ENCODE results near the gene RTP3.
"Not testable (repeated sequence)": the region's sequence is repeated elsewhere in the genome, so short reads cannot be mapped to it uniquely, and the experiment has no call there.

The RTP3 gene

GRCh38 chr3:46519952-46520351, 22.2 kb downstream of the RTP3 start:
- no peak for DNase-seq (ENCODE audit: low spot score)

GRCh38 chr3:46520531-46520930, 22.8 kb downstream of the RTP3 start:
- no peak for DNase-seq (ENCODE audit: low spot score)

GRCh38 chr3:46521096-46521495, 23.3 kb downstream of the RTP3 start:
- DNase-seq (ENCODE audit: low spot score), result no peak

GRCh38 chr3:46522201-46522600, 24.4 kb downstream of the RTP3 start:
- not testable (repeated sequence) for DNase-seq (ENCODE audit: low spot score)

GRCh38 chr3:46523556-46523955, 25.8 kb downstream of the RTP3 start:
- no peak for DNase-seq (ENCODE audit: low spot score)

- no peak for DNase-seq (ENCODE audit: low spot score)
Measured at GRCh38 chr3:46524008-46524407, 26.2 kb downstream of the RTP3 start.

GRCh38 chr3:46524832-46525231, 27.1 kb downstream of the RTP3 start:
- DNase-seq (ENCODE audit: low spot score), result no peak

- no peak for DNase-seq (ENCODE audit: low spot score)
Measured at GRCh38 chr3:46527239-46527638, 29.5 kb downstream of the RTP3 start.

- no peak for DNase-seq (ENCODE audit: low spot score)
Measured at GRCh38 chr3:46533091-46533490, 35.3 kb downstream of the RTP3 start.

- DNase-seq (ENCODE audit: low spot score), result no peak
Measured at GRCh38 chr3:46535746-46536145, 38.0 kb downstream of the RTP3 start.

- no peak for DNase-seq (ENCODE audit: low spot score)
Measured at GRCh38 chr3:46536758-46537157, 39.0 kb downstream of the RTP3 start.

GRCh38 chr3:46537316-46537715, 39.5 kb downstream of the RTP3 start:
- no peak for DNase-seq (ENCODE audit: low spot score)

GRCh38 chr3:46537779-46538178, 40.0 kb downstream of the RTP3 start:
- no peak for DNase-seq (ENCODE audit: low spot score)

GRCh38 chr3:46538425-46538802, 40.6 kb downstream of the RTP3 start:
- not testable (repeated sequence) for DNase-seq (ENCODE audit: low spot score)

GRCh38 chr3:46538803-46539442, 41.1 kb downstream of the RTP3 start:
- no peak for DNase-seq (ENCODE audit: low spot score)

- no peak for DNase-seq (ENCODE audit: low spot score)
Measured at GRCh38 chr3:46539443-46540005, 41.7 kb downstream of the RTP3 start.

- DNase-seq (ENCODE audit: low spot score), result no peak
Measured at GRCh38 chr3:46540550-46540949, 42.8 kb downstream of the RTP3 start.

GRCh38 chr3:46541835-46542234, 44.1 kb downstream of the RTP3 start:
- no peak for DNase-seq (ENCODE audit: low spot score)

- DNase-seq (ENCODE audit: low spot score), result no peak
Measured at GRCh38 chr3:46542344-46542743, 44.6 kb downstream of the RTP3 start.

GRCh38 chr3:46542801-46543201, 45.0 kb downstream of the RTP3 start:
- no peak for DNase-seq (ENCODE audit: low spot score)

- DNase-seq (ENCODE audit: low spot score), result no peak
Measured at GRCh38 chr3:46544771-46545503, 47.2 kb downstream of the RTP3 start.

GRCh38 chr3:46545818-46546630, 48.2 kb downstream of the RTP3 start:
- DNase-seq (ENCODE audit: low spot score), result no peak

Measured in cerebellar cortex (tissue), 1 donor.